Dendritic cell treated with granulocyte-macrophage colony-stimulating factor and Interleukin-4, amounts not matched to agents 40 ng/mL and 50 ng/mL, for 4 days (primary cell): Measurements from ENCODE around the gene E2F2.

Experiments
- H3K27ac Mint-ChIP-seq: one replicate; pipeline ENCODE4 v1.8.0; 2022; ENCODE audit warnings: mild to moderate bottlenecking, mixed read lengths
- H3K27me3 Mint-ChIP-seq: one replicate; pipeline ENCODE4 v1.8.0; 2022; ENCODE audit warnings: mild to moderate bottlenecking, mixed read lengths
- H3K36me3 Mint-ChIP-seq: one replicate; pipeline ENCODE4 v1.8.0; 2022; ENCODE audit warnings: low read depth, mixed read lengths
- H3K4me1 Mint-ChIP-seq: one replicate; pipeline ENCODE4 v1.8.0; 2022; ENCODE audit warnings: low read depth, mixed read lengths
- H3K4me3 Mint-ChIP-seq: one replicate; pipeline ENCODE4 v1.8.0; 2022; ENCODE audit warnings: mild to moderate bottlenecking, moderate library complexity, mixed read lengths
- H3K9me3 Mint-ChIP-seq: one replicate; pipeline ENCODE4 v1.8.0; 2022; ENCODE audit warnings: mixed read lengths
- intact Hi-C: fragments of 100-400 bp; cut with micrococcal nuclease; formaldehyde crosslinking; loops from one replicate; pipeline ENCODE4 v1.15.0; 2022

E2F2 gene

GRCh38 chr1:23530747-23531561 is at the start of gene E2F2:
Gene E2F2 (minus strand): TSS chr1:23531233. CDS start chr1:23530793, 440 bp downstream.
- H3K4me1 Mint-ChIP-seq, result peaks cover 93% of the 10 kb centered on the region
- no peaks in the 10 kb centered on the region for H3K27me3 Mint-ChIP-seq
- peak within 1 kb of the TSS; percentile 90 for H3K4me3 Mint-ChIP-seq
- intact Hi-C loops, result no loop called here
- H3K36me3 Mint-ChIP-seq, result peaks cover 6% of the 10 kb centered on the region
- H3K27ac Mint-ChIP-seq, result peak within 1 kb of the TSS; percentile 97
- H3K9me3 Mint-ChIP-seq, result no peaks in the 10 kb centered on the region

DNA sequence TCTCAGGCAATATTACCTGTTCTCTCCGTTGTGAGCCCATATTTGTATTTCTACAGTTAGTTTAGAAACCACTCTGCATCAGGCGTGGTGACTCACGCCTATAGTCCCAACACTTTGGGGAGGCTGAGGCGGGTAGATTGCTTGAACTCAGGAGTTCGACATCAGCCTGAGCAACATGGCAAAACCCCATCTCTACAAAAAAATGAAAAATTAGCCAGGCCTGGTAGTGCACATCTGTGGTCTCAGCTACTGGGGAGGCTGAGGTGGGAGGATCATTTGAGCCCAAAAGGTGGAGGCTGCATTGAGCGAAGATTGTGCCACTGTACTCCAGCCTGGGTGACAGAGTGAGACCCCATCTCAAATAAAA is 47.9 kb upstream of the E2F2 start:
- intact Hi-C loops, result no loop called here
- no peaks in the 10 kb centered on the region for H3K9me3 Mint-ChIP-seq
- H3K4me3 Mint-ChIP-seq, result no peak overlapping the region
- peaks cover 33% of the 10 kb centered on the region for H3K27me3 Mint-ChIP-seq
- peaks cover 5% of the 10 kb centered on the region for H3K36me3 Mint-ChIP-seq
- H3K4me1 Mint-ChIP-seq, result peaks cover 22% of the 10 kb centered on the region
- no peak overlapping the region for H3K27ac Mint-ChIP-seq

DNA sequence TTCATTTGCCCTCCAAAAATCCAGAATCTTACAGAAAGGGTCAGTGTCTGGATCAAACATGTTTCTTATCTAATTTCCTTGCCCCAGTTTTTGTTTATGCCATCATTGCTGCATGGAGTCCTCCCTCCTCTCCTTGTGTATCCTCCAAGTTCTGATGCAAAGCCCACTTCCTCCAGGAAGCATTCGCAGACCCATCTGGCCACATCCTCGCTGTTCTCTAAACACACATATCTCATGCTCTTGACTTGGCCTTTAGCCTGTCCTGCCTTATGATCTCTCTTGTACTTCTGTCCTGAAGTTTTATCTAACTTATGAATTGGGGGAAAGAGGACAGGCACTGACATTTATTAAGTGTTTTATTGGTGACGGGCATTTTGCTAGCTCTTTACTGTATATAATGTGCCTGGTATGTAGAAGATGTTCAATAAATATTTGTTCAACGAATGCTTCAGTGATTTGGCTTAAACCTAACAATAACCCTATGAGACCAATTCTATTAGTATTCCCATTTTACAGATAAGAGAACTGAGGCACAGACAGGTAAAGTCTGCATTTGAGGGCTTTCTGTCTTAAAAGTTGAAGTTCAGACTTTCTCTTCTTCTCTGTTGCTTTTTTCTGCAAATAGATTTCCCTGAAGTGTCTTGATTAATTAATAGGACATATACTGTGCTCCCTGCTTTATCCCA is 47.4 kb upstream of the E2F2 start:
- H3K27ac Mint-ChIP-seq, result peak overlapping the region; percentile 18

GRCh38 chr1:23577056-23578004 is 46.3 kb upstream of the E2F2 start:
- Mint-ChIP-seq H3K27me3 (peaks cover 37% of the 10 kb centered on the region), H3K27ac (peak overlapping the region; percentile 70), H3K4me3 (no peak overlapping the region), H3K4me1 (peaks cover 22% of the 10 kb centered on the region), H3K36me3 (peaks cover 5% of the 10 kb centered on the region), H3K9me3 (no peaks in the 10 kb centered on the region)
- intact Hi-C loops, result no loop called here

More for the DNA sequence above, 47.4 kb upstream of the E2F2 start:
- Mint-ChIP-seq H3K4me1 (peaks cover 22% of the 10 kb centered on the region), H3K27me3 (peaks cover 33% of the 10 kb centered on the region), H3K4me3 (no peak overlapping the region), H3K9me3 (no peaks in the 10 kb centered on the region), H3K36me3 (peaks cover 5% of the 10 kb centered on the region)
- intact Hi-C loops, result no loop called here

DNA sequence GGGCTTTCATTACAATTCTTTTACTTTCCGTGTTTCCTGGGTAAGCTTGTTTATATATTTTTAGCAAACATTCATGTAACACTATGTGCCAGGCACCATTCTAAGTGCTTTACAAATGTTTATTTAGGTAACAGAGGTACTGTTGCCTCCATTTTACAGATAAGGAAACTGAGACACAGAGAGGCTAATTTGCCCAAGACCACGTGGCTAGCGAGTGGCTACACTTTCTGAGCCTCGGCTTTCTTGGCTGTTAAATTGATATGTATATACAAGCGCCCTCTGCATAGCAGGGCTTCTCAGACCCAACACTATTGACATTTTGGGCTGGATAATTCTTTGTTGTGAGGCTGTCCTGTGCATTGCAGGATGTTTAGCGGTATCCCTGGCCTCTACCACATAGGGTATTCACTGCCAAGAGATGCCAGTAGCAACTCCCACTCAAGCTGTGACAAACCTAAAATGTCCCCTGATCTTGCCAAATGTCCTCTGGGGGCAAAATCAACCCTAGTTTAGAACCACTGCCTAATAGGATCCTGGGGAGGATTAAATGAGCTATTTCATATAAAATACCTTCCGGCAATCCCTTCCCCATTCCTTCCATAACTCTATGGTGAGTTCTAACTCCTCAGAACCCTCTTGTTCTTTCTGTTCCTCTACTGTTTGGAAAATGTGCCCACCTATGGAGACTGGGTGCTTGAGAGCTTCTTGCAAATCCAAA is 45.5 kb upstream of the E2F2 start:
- Mint-ChIP-seq H3K27ac (peak overlapping the region; percentile 70), H3K4me1 (peaks cover 22% of the 10 kb centered on the region), H3K9me3 (no peaks in the 10 kb centered on the region), H3K36me3 (peaks cover 5% of the 10 kb centered on the region), H3K4me3 (no peak overlapping the region), H3K27me3 (peaks cover 38% of the 10 kb centered on the region)
- intact Hi-C loops, result no loop called here

DNA sequence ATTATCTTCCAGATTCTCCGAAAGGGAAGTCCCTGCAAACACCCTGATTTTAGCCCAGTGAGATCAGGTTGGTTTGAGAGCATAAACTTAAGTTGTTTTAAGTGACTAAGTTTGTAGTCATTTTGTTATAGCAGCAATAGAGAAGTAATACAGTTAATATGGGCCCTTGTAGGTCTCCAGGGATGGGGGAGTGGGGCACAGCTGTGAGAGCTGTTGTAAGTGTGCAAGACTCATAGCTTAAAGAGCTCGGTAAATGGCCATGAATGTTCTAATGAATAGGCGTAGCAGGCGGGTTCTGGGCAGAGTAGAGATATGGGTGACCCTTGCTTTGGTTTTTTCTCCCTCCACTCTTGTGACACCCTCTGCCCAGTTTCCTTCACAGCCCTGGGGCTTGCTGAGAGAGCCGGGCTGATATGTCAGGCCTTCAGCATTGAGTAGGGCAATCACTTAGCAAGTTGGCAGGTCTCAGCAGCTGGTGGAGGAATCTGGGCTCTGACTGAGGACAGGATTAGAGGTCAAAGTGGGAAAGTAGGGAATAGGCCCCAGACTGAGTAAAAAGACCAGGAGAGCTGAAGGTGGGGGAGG is 44.3 kb upstream of the E2F2 start:
- H3K4me1 Mint-ChIP-seq, result peaks cover 28% of the 10 kb centered on the region

GRCh38 chr1:23574265-23574754 is 43.3 kb upstream of the E2F2 start:
- intact Hi-C loops, result no loop called here
- peak overlapping the region; percentile 12 for H3K27ac Mint-ChIP-seq

More for the DNA sequence above, 44.3 kb upstream of the E2F2 start:
- peaks cover 5% of the 10 kb centered on the region for H3K36me3 Mint-ChIP-seq
- peaks cover 37% of the 10 kb centered on the region for H3K27me3 Mint-ChIP-seq
- no peaks in the 10 kb centered on the region for H3K9me3 Mint-ChIP-seq
- intact Hi-C loops, result no loop called here
- H3K27ac Mint-ChIP-seq, result peak overlapping the region; percentile 12
- no peak overlapping the region for H3K4me3 Mint-ChIP-seq

DNA sequence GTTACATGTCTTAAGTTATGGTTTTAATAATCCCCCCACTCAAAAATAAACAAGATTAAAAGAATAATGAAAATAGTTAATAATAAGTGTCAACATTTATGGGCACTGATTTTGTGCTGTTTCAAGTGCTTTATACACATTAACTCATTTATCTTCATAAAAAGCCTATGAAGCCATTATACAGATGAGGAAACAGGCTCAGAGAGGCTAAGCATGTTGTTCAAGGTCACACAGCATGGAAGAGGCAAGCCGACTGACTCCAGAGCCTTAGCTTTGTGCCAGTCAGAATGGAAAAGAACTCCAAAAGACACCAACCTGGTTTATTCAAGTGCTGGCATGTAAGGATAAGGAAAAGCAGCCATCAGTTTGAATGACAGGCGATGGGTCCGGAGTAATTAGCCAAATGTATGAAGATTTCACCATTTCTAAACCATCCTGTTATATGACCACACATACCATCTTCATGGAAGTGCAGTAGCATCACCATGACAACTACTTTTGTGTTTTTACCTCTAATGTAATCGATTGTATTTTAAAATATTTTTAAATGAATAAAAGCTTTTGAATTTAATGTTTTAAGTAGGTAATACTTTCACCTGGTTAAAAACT is 42.6 kb upstream of the E2F2 start:
- intact Hi-C loops, result no loop called here
- peaks cover 46% of the 10 kb centered on the region for H3K27me3 Mint-ChIP-seq
- H3K4me1 Mint-ChIP-seq, result peaks cover 26% of the 10 kb centered on the region
- peaks cover 5% of the 10 kb centered on the region for H3K36me3 Mint-ChIP-seq
- no peak overlapping the region for H3K4me3 Mint-ChIP-seq
- H3K27ac Mint-ChIP-seq, result no peak overlapping the region
- no peaks in the 10 kb centered on the region for H3K9me3 Mint-ChIP-seq

More at GRCh38 chr1:23574265-23574754, 43.3 kb upstream of the E2F2 start:
- Mint-ChIP-seq H3K4me1 (peaks cover 28% of the 10 kb centered on the region), H3K4me3 (no peak overlapping the region), H3K36me3 (peaks cover 5% of the 10 kb centered on the region), H3K27me3 (peaks cover 43% of the 10 kb centered on the region), H3K9me3 (no peaks in the 10 kb centered on the region)

DNA sequence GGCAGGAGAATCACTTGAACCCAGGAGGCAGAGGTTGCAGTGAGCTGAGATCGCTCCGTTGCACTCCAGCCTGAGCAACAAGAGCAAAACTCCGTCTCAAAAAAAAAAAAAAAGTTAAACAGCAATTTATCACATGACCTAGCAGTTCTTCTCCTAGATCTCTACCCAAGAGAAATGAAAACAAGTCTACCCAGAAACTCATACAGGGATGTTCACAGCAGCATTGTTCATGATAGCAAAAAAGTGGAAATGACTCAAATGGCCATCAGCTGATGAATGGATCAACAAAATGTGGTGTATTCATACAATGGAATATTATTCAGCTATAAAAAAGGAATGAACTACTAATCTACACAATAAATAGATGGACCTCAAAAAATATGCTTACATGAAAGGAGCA is 40.4 kb upstream of the E2F2 start:
- H3K27ac Mint-ChIP-seq, result no peak overlapping the region
- intact Hi-C loops, result no loop called here
- no peaks in the 10 kb centered on the region for H3K9me3 Mint-ChIP-seq
- peaks cover 5% of the 10 kb centered on the region for H3K36me3 Mint-ChIP-seq
- H3K4me3 Mint-ChIP-seq, result no peak overlapping the region
- H3K4me1 Mint-ChIP-seq, result peaks cover 31% of the 10 kb centered on the region
- peaks cover 55% of the 10 kb centered on the region for H3K27me3 Mint-ChIP-seq

DNA sequence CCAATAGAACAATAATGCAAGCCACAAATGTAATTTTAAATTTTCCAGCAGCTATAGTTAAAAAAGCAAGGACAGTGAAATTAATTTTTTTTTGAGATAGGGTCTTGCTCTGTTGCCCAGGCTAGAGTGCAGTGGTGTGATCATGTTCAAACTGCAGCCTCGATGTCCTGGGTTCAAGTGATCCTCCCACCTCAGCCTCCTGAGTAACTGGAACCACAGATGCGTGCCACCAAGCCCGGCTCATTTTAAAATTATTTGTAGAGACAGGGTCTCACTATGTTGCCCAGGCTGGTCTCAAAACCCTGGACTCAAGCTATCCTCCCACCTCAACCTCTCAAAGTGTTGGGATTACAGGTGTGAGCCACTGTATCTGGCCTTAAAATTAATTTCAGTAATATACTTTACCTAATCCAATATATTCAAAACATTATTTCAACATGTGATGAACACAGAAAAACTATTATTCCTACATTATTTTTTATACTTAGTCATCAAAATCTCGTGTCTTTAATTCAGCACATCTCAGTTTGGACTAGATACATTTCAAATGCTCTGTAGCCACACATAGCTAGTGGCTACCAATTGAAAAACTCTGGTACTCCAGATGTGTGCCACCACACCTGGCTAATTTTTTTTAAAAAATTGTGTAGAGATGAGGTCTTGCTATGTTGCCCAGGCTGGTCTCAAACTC is 39.1 kb upstream of the E2F2 start:
- H3K4me3 Mint-ChIP-seq, result no peak overlapping the region
- H3K27ac Mint-ChIP-seq, result no peak overlapping the region
- peaks cover 56% of the 10 kb centered on the region for H3K27me3 Mint-ChIP-seq
- no peaks in the 10 kb centered on the region for H3K9me3 Mint-ChIP-seq
- peaks cover 5% of the 10 kb centered on the region for H3K36me3 Mint-ChIP-seq
- intact Hi-C loops, result no loop called here
- peaks cover 34% of the 10 kb centered on the region for H3K4me1 Mint-ChIP-seq

DNA sequence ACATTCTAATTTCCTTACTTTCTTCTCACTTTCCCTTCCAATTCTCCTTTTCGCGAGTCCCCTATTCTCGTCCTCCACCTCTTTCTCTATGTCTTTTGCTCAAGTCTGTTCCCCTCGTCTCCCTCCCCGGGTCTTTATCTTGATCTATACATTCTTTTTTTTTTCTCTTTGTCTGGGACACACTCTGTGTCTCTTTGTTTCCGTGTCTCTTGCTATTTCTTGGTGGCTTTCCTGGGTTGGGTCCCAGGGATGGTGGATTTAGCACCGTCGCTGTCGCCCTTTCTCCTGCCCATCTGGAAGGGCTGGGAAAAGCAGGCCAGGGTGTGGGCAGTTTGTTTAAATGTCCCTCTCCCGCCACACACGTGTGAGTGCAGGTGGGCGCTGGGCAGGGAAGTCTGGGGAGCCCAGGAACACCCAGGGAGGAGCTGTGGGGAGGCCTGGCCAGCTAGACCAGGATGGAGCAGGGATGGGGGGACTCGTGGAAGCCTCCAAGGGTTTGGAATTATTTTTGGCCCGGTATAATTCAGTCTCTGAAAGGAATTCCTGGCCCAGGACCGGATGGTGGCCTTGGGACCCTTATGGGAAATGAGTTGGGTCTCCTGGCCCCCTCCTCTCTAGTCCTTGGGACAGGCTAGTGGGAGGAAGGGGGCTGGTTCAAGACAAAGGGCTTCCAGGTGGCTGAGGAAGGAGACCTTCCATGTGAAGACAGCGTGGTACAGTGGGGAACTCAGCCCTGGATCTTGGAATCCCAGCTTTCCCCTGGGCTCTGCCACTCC is 37.8 kb upstream of the E2F2 start:
- Mint-ChIP-seq H3K4me3 (peak overlapping the region; percentile 68), H3K4me1 (peaks cover 46% of the 10 kb centered on the region), H3K27ac (peak overlapping the region; percentile 67), H3K9me3 (no peaks in the 10 kb centered on the region), H3K36me3 (no peaks in the 10 kb centered on the region), H3K27me3 (peaks cover 55% of the 10 kb centered on the region)
- intact Hi-C loops, result no loop called here
